Measurements from ENCODE around the gene ACHE. TPM values are rescaled to one million over a fixed set of nuclear protein-coding genes. Genes with fewer than 3 reads are reported as not detected.
"Not testable (repeated sequence)": the region's sequence is repeated elsewhere in the genome, so short reads cannot be mapped to it uniquely, and the experiment has no call there.

ACHE gene
- polyA plus RNA-seq, 2 of the 4 experiments (the other 2 are of a cell fraction): 0.17 to 0.62 TPM

GRCh38 chr7:100914879-100915447, 19.3 kb upstream of the ACHE start:
- H3K4me2 ChIP-seq: no peak overlapping the region
- H3K4me1 ChIP-seq: no peaks in the 10 kb centered on the region
- WGBS (ENCODE audit: missing lambda C conversion rate): 76% methylated on average over 8 of the region's 8 CpGs
- ATAC-seq: peak in 1 of 2 experiments; percentile 72; a peak in 4 of 6 replicates
- ChIA-PET CTCF (interaction anchor here (0.7 kb wide), 1 partner anchor 35 kb away, joined by 3 read pairs; no protein-coding TSS in a partner anchor), POLR2A (no interaction called here)
- FAIRE-seq: no peak
- TF ChIP-seq FOSL2 (IDR thresholded peaks at IDR 0.05) (no peak), FOSL2 (CRISPR knock-in tag; IDR thresholded peaks at IDR 0.05) (peak; percentile 42), NFE2L2 (conservative IDR thresholded peaks at IDR 0.05; ENCODE audit: low read length) (no peak), MAX (IDR thresholded peaks at IDR 0.05) (0 out of 2 replicates have a peak, but pooled peaks have one; percentile 15)
- no peaks in the 10 kb centered on the region for H3K9me3 ChIP-seq
- DNase-seq (ENCODE audit: low read depth in 1 of 2, low spot score in 1 of 2): peak in 1 of 2 experiments; percentile 53
- H3K4me3 ChIP-seq: no peak overlapping the region
- no peak overlapping the region for H3K27ac ChIP-seq

GRCh38 chr7:100914208-100914878, 18.7 kb upstream of the ACHE start:
- no peaks in the 10 kb centered on the region for H3K9me3 ChIP-seq
- 85% methylated on average over 15 of the region's 15 CpGs for WGBS (ENCODE audit: missing lambda C conversion rate)
- no peak overlapping the region for H3K4me3 ChIP-seq
- ChIA-PET POLR2A (no interaction called here), CTCF (no interaction called here)
- peak; percentile 77 for TF ChIP-seq ZC3H11A (IDR thresholded peaks at IDR 0.05)
- no peak for TF ChIP-seq EHF (CRISPR knock-in tag; IDR thresholded peaks at IDR 0.05)
- DNase-seq (ENCODE audit: low read depth in 1 of 2, low spot score in 1 of 2): no peak
- no peak overlapping the region for H3K4me2 ChIP-seq
- no peak; a peak in 1 of 6 replicates for ATAC-seq
- no peak for FAIRE-seq
- no peaks in the 10 kb centered on the region for H3K4me1 ChIP-seq
- no peak overlapping the region for H3K27ac ChIP-seq

GRCh38 chr7:100911484-100911883, 15.8 kb upstream of the ACHE start:
- ATAC-seq: no peak
- FAIRE-seq: no peak
- Histone ChIP-seq H3K27ac (no peak overlapping the region), H3K4me3 (no peak overlapping the region), H3K4me2 (no peak overlapping the region), H3K4me1 (no peaks in the 10 kb centered on the region), H3K9me3 (no peaks in the 10 kb centered on the region)
- no peak for TF ChIP-seq PBX3 (IDR thresholded peaks at IDR 0.05)
- no peak for TF ChIP-seq BHLHE40 (IDR thresholded peaks at IDR 0.05; ENCODE audit: low read depth, low read length)
- no peak for TF ChIP-seq HDAC2 (IDR thresholded peaks at IDR 0.05)
- no peak for TF ChIP-seq HOXB13 (CRISPR knock-in tag; IDR thresholded peaks at IDR 0.05; ENCODE audit: low read depth)
- TF ChIP-seq CBX2 (IDR thresholded peaks at IDR 0.05; ENCODE audit: borderline replicate concordance, low read depth): no peak
- no peak for TF ChIP-seq RFX5 (IDR thresholded peaks at IDR 0.05)
- TF ChIP-seq PHF8 (IDR thresholded peaks at IDR 0.05; ENCODE audit: borderline replicate concordance, low read depth): no peak
- TF ChIP-seq ZC3H11A (IDR thresholded peaks at IDR 0.05): no peak
- no peak for TF ChIP-seq KDM5A (IDR thresholded peaks at IDR 0.05)
- TF ChIP-seq EP300 (IDR thresholded peaks at IDR 0.05): no peak
- TF ChIP-seq CTCF (IDR thresholded peaks at IDR 0.05): no peak
- TF ChIP-seq FOSB (CRISPR knock-in tag; IDR thresholded peaks at IDR 0.05): no peak
- no peak for TF ChIP-seq POLR2A (IDR thresholded peaks at IDR 0.05; ENCODE audit: low read length)
- WGBS (ENCODE audit: missing lambda C conversion rate): 75% methylated on average over 3 of the region's 3 CpGs
- DNase-seq (ENCODE audit: low read depth in 1 of 2, low spot score in 1 of 2): no peak
- ChIA-PET POLR2A (no interaction called here), CTCF (interaction anchor here (0.6 to 2.7 kb wide), 5 partner anchors 10 to 504 kb away, joined by 3 to 13 read pairs (median 4); partner anchors contain the start of gene ACHE)

- DNase-seq (ENCODE audit: low read depth in 1 of 2, low spot score in 1 of 2); FAIRE-seq; H3K27ac ChIP-seq; H3K4me3 ChIP-seq; H3K4me2 ChIP-seq; ATAC-seq; H3K9me3 ChIP-seq; H3K4me1 ChIP-seq: not testable (repeated sequence)
- ChIA-PET POLR2A (interaction anchor here (0.6 kb wide), 1 partner anchor 35 kb away, joined by 3 read pairs; the partner anchor contains the start of gene SRRT), CTCF (interaction anchor here (0.6 to 3.2 kb wide), 3 partner anchors 16 to 1380 kb away, joined by 3 to 13 read pairs (median 10); partner anchors contain the start of gene ACHE)
- 72% methylated on average over 7 of the region's 7 CpGs for WGBS (ENCODE audit: missing lambda C conversion rate)
Observed at GRCh38 chr7:100910443-100910842, 14.8 kb upstream of the ACHE start.
